NCI-H1694 (cell line): ENCODE results near the gene EXOC3L4.

Experiments
- DNase-seq: peaks from one replicate; lab custom pipeline; 2025; lab: John Stamatoyannopoulos, UW

Gene EXOC3L4

DNA sequence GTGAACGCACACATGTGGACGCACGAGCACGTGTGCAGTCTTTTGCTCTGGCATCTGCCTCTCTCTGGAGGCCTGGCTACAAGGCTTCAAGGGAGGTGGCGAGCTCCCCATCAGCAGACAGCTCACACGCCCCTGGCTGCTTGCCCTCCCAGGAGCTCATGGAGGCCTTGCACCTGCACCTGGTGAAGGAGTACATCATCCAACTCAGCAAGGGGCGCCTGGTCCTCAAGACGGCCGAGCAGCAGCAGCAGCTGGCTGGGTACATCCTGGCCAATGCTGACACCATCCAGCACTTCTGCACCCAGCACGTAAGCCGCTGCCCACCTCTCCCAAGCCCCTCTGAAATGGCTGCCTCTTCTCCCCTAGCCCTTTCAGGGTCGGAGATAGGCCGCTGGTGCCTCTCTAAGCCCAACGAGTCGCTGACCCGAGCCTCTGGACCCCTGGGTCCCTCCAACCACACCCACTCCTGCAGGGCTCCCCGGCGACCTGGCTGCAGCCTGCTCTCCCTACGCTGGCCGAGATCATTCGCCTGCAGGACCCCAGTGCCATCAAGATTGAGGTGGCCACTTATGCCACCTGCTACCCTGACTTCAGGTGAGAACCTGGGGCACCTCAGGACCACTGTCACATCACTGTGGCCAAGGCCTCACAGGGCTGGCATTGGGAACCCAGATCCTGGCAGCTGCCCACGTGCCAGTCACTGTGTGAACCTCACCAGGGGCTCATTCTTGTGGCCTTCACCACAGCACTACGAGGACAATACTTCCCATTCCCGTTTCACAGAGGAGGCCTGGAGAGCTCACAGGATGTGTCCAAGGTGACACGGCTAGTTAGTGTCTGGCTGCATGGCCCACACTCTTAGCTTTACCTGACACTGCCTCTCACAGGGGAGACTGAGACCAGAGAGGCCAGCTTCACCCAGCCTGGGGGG is 39.0 kb downstream of the EXOC3L4 start:
- no peak for DNase-seq

GRCh38 chr14:103134405-103134804 is 39.9 kb downstream of the EXOC3L4 start:
- DNase-seq: no peak

DNA sequence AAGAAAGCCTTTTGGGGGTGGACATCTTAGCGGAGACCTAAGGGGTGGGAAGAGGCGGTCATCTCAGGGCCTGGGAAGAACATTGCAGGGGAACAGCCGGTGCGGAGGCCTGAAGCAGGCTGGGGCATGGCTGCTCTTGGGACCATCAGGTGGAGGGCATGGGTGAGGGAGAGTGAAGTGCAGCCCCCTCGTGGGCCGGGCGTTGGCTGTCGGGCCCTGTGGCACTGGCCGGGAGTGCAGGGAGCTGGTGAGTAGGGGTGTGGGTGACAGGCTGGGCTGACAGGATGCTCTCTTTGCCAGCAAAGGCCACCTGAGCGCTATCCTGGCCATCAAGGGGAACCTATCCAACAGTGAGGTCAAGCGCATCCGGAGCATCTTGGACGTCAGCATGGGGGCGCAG is 40.4 kb downstream of the EXOC3L4 start:
- no peak for DNase-seq

GRCh38 chr14:103135333-103136260 is 41.1 kb downstream of the EXOC3L4 start:
- DNase-seq: no peak

DNA sequence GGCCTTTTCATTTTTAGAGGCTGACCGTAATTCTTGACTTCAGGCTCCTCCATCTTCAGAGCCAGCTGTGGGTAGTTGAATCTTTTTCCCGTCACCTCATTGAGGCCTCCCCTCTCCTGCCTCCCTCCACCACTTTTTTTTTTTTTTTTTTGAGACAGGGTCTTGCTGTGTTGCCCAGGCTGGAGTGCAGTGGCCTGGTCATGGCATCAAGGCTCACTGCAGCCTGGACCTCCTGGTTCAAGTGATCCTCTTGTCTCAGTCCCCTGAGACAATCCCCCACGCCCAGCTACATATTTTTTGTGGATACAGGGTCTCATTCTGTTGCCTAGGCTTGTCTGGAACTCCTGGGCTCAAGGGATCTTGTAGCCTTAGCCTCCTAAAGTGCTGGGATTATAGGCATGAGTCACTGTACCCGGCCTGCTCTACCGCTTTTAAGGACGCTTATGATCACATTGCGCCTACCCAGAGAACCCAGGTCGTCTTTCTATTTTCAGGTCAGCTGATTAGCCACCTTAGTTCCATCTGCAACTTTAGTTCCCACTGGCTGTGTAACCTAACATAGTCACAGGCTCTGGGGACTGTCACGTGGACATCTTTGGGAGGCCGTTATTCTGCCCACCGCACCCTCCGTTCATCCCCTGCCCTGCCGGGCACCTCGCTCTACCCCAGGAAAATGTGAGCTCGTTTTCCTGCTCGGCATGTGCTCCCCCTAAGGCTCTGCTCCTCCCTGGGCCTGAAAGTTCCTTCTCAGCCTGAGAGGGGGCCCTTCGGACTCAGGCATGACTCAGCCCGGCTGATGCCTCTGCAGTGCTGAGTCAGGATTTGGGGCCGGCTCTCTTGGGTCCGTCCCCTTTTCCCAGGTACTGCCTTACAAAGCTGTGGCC is 42.1 kb downstream of the EXOC3L4 start:
- no peak for DNase-seq

DNA sequence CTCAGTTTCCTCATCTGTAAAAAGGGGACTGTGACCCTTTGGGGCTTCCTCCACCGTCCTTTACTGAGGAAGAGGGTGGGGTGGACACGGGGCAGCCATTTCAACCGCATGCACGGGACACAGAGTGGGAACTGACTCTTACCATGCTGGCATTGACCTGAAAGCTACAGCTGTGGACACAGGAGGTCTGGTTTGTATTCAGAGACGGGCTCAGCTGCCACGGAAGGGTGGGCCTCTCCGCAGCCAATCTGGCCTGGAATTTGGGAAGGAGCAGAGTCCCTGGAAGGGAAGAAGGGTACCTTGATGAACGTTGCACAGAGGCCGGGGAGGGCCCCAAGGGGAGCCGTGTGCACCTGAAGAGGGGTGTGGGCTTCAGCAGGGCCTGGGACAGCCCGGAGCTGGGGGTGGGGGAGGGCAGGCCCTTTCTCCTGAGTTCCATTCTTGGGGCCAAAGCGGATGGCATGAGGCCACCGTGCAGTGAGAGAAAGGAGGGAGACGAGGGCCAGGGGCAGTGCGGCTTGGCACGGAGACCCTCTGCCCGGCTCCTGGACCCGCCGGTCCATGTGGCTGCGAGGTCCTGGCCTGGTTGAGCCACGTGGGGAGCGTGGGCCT is 43.3 kb downstream of the EXOC3L4 start:
- no peak for DNase-seq

GRCh38 chr14:103138301-103139131 is 44.0 kb downstream of the EXOC3L4 start:
- no peak for DNase-seq

- no peak for DNase-seq
Measured at GRCh38 chr14:103139132-103140025, 44.9 kb downstream of the EXOC3L4 start.

- peak; percentile 16 for DNase-seq
Measured at GRCh38 chr14:103140316-103141109, 46.0 kb downstream of the EXOC3L4 start.

GRCh38 chr14:103141117-103141796 is 46.7 kb downstream of the EXOC3L4 start:
- peak; percentile 88 for DNase-seq

DNA sequence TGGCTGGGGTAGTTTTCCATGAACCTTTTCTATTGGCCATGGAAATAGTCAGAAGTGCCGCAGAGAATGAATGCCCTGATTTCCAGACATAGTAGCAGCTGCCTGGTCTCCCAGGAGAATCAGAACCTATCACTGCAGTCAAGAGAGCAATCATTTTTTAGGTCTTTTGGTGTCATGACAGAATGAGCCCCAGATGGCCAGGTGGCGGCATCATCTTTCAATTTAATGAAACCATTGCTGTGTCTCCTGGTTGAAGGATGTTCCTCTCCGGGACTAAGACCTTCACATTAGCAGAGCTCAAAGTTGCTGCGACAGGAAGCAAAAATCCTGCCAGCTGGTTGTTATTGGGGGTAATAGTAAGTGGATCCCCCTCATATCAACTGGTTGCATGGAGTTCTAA is 47.5 kb downstream of the EXOC3L4 start:
- DNase-seq: peak; percentile 98

GRCh38 chr14:103142721-103143302 is 48.3 kb downstream of the EXOC3L4 start:
- peak; percentile 13 for DNase-seq

- no peak for DNase-seq
Measured at GRCh38 chr14:103143506-103143905, 49.0 kb downstream of the EXOC3L4 start.

GRCh38 chr14:103144085-103144484 is 49.6 kb downstream of the EXOC3L4 start:
- peak; percentile 60 for DNase-seq

- DNase-seq: no peak
Measured at GRCh38 chr14:103146141-103146709, 51.7 kb downstream of the EXOC3L4 start.

GRCh38 chr14:103149351-103150237 is 55.1 kb downstream of the EXOC3L4 start:
- DNase-seq: no peak
